Measurements from ENCODE around the gene SASH1.

SASH1 gene

GRCh38 chr6:148445620-148446019 lies 103.0 kb downstream of the SASH1 start:
- DNase-seq = peak; percentile 17
- in situ Hi-C loops (cut with HindIII; ENCODE audit: low pct_ligation_motif_present, low pct_unique_long_range_greater_than_20kb, low sequenced_read_pairs) = no loop called here

GRCh38 chr6:148446681-148447080 lies 104.0 kb downstream of the SASH1 start:
- DNase-seq = no peak
- in situ Hi-C loops (cut with HindIII; ENCODE audit: low pct_ligation_motif_present, low pct_unique_long_range_greater_than_20kb, low sequenced_read_pairs) = no loop called here

- in situ Hi-C loops (cut with HindIII; ENCODE audit: low pct_ligation_motif_present, low pct_unique_long_range_greater_than_20kb, low sequenced_read_pairs) = no loop called here
- no peak for DNase-seq
Observed at GRCh38 chr6:148447521-148448230, 105.0 kb downstream of the SASH1 start.

GRCh38 chr6:148448369-148449012 lies 105.9 kb downstream of the SASH1 start:
- DNase-seq = no peak
- in situ Hi-C loops (cut with HindIII; ENCODE audit: low pct_ligation_motif_present, low pct_unique_long_range_greater_than_20kb, low sequenced_read_pairs) = no loop called here

GRCh38 chr6:148450866-148451265 lies 108.2 kb downstream of the SASH1 start:
- in situ Hi-C loops (cut with HindIII; ENCODE audit: low pct_ligation_motif_present, low pct_unique_long_range_greater_than_20kb, low sequenced_read_pairs) = no loop called here

GRCh38 chr6:148451690-148452089 lies 109.1 kb downstream of the SASH1 start:
- in situ Hi-C loops (cut with HindIII; ENCODE audit: low pct_ligation_motif_present, low pct_unique_long_range_greater_than_20kb, low sequenced_read_pairs) = no loop called here
- DNase-seq = no peak

More at GRCh38 chr6:148450866-148451265, 108.2 kb downstream of the SASH1 start:
- DNase-seq = no peak

GRCh38 chr6:148452876-148453275 lies 110.2 kb downstream of the SASH1 start:
- DNase-seq = no peak
- in situ Hi-C loops (cut with HindIII; ENCODE audit: low pct_ligation_motif_present, low pct_unique_long_range_greater_than_20kb, low sequenced_read_pairs) = no loop called here

- no peak for DNase-seq
- in situ Hi-C loops (cut with HindIII; ENCODE audit: low pct_ligation_motif_present, low pct_unique_long_range_greater_than_20kb, low sequenced_read_pairs) = no loop called here
Observed at GRCh38 chr6:148453906-148454305, 111.3 kb downstream of the SASH1 start.

GRCh38 chr6:148455225-148455624 lies 112.6 kb downstream of the SASH1 start:
- in situ Hi-C loops (cut with HindIII; ENCODE audit: low pct_ligation_motif_present, low pct_unique_long_range_greater_than_20kb, low sequenced_read_pairs) = no loop called here
- DNase-seq = no peak

- no peak for DNase-seq
Observed at GRCh38 chr6:148455674-148456558, 113.3 kb downstream of the SASH1 start.

GRCh38 chr6:148457137-148457842 lies 114.7 kb downstream of the SASH1 start:
- DNase-seq = no peak
- in situ Hi-C loops (cut with HindIII; ENCODE audit: low pct_ligation_motif_present, low pct_unique_long_range_greater_than_20kb, low sequenced_read_pairs) = no loop called here

More at GRCh38 chr6:148455674-148456558, 113.3 kb downstream of the SASH1 start:
- in situ Hi-C loops (cut with HindIII; ENCODE audit: low pct_ligation_motif_present, low pct_unique_long_range_greater_than_20kb, low sequenced_read_pairs) = no loop called here

GRCh38 chr6:148457843-148458159 lies 115.2 kb downstream of the SASH1 start:
- in situ Hi-C loops (cut with HindIII; ENCODE audit: low pct_ligation_motif_present, low pct_unique_long_range_greater_than_20kb, low sequenced_read_pairs) = no loop called here
- no peak for DNase-seq

GRCh38 chr6:148459238-148459637 lies 116.6 kb downstream of the SASH1 start:
- in situ Hi-C loops (cut with HindIII; ENCODE audit: low pct_ligation_motif_present, low pct_unique_long_range_greater_than_20kb, low sequenced_read_pairs) = no loop called here
- DNase-seq = no peak

- DNase-seq = no peak
- in situ Hi-C loops (cut with HindIII; ENCODE audit: low pct_ligation_motif_present, low pct_unique_long_range_greater_than_20kb, low sequenced_read_pairs) = no loop called here
Observed at GRCh38 chr6:148460876-148461646, 118.4 kb downstream of the SASH1 start.

- in situ Hi-C loops (cut with HindIII; ENCODE audit: low pct_ligation_motif_present, low pct_unique_long_range_greater_than_20kb, low sequenced_read_pairs) = no loop called here
- no peak for DNase-seq
Observed at GRCh38 chr6:148461986-148462577, 119.4 kb downstream of the SASH1 start.

GRCh38 chr6:148463671-148464070 lies 121.0 kb downstream of the SASH1 start:
- in situ Hi-C loops (cut with HindIII; ENCODE audit: low pct_ligation_motif_present, low pct_unique_long_range_greater_than_20kb, low sequenced_read_pairs) = no loop called here
- no peak for DNase-seq

GRCh38 chr6:148464319-148465010 lies 121.8 kb downstream of the SASH1 start:
- peak; percentile 62 for DNase-seq
- in situ Hi-C loops (cut with HindIII; ENCODE audit: low pct_ligation_motif_present, low pct_unique_long_range_greater_than_20kb, low sequenced_read_pairs) = no loop called here
